ENCODE data around the gene MFSD11.
"Not testable (repeated sequence)": the region's sequence is repeated elsewhere in the genome, so short reads cannot be mapped to it uniquely, and the experiment has no call there.

Gene MFSD11

GRCh38 chr17:76805319-76805718 is 67.4 kb downstream of the MFSD11 start:
- no peak for TF ChIP-seq CTCF (IDR thresholded peaks at IDR 0.05; ENCODE audit: extremely low read depth, insufficient read depth, missing control alignments)
- no peak for DNase-seq (ENCODE audit: low spot score)
- in situ Hi-C loops (cut with MboI; ENCODE audit: low pct_unique_long_range_greater_than_20kb, low sequenced_read_pairs, unreplicated experiment), result no loop called here

- in situ Hi-C loops (cut with MboI; ENCODE audit: low pct_unique_long_range_greater_than_20kb, low sequenced_read_pairs, unreplicated experiment); DNase-seq (ENCODE audit: low spot score): not testable (repeated sequence)
These were observed 68.2 kb downstream of the MFSD11 start for GRCh38 chr17:76806151-76806550.

GRCh38 chr17:76806767-76807166 is 68.8 kb downstream of the MFSD11 start:
- DNase-seq (ENCODE audit: low spot score); in situ Hi-C loops (cut with MboI; ENCODE audit: low pct_unique_long_range_greater_than_20kb, low sequenced_read_pairs, unreplicated experiment): not testable (repeated sequence)

GRCh38 chr17:76808326-76808725 is 70.4 kb downstream of the MFSD11 start:
- no peak for DNase-seq (ENCODE audit: low spot score)
- in situ Hi-C loops (cut with MboI; ENCODE audit: low pct_unique_long_range_greater_than_20kb, low sequenced_read_pairs, unreplicated experiment), result no loop called here
- TF ChIP-seq CTCF (IDR thresholded peaks at IDR 0.05; ENCODE audit: extremely low read depth, insufficient read depth, missing control alignments), result no peak

- no peak for DNase-seq (ENCODE audit: low spot score)
- in situ Hi-C loops (cut with MboI; ENCODE audit: low pct_unique_long_range_greater_than_20kb, low sequenced_read_pairs, unreplicated experiment), result no loop called here
These were observed 73.0 kb downstream of the MFSD11 start for GRCh38 chr17:76810956-76811355.

DNA sequence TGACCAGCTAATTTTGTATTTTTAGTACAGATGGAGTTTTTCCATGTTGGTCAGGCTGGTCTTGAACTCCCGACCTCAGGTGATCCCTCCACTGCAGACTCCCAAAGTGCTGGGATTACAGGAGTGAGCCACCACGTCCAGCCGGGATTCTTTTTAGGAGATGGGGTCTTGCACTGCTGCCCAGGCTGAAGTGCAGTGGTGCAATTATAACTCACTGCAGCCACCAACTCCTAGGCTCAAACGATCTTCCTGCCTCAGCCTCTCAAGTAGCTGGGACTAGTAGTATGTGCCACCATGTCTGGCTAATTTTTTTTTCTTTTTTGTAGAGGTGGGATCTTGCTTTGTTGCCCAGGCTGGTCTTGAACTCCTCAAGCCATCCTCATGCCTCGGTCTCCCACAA is 73.9 kb downstream of the MFSD11 start:
- TF ChIP-seq CTCF (IDR thresholded peaks at IDR 0.05; ENCODE audit: extremely low read depth, insufficient read depth, missing control alignments), result no peak
- in situ Hi-C loops (cut with MboI; ENCODE audit: low pct_unique_long_range_greater_than_20kb, low sequenced_read_pairs, unreplicated experiment), result no loop called here
- no peak for DNase-seq (ENCODE audit: low spot score)

More at GRCh38 chr17:76810956-76811355, 73.0 kb downstream of the MFSD11 start:
- TF ChIP-seq CTCF (IDR thresholded peaks at IDR 0.05; ENCODE audit: extremely low read depth, insufficient read depth, missing control alignments), result no peak

GRCh38 chr17:76812263-76812662 is 74.3 kb downstream of the MFSD11 start:
- in situ Hi-C loops (cut with MboI; ENCODE audit: low pct_unique_long_range_greater_than_20kb, low sequenced_read_pairs, unreplicated experiment), result no loop called here
- DNase-seq (ENCODE audit: low spot score), result no peak
- TF ChIP-seq CTCF (IDR thresholded peaks at IDR 0.05; ENCODE audit: extremely low read depth, insufficient read depth, missing control alignments), result no peak

DNA sequence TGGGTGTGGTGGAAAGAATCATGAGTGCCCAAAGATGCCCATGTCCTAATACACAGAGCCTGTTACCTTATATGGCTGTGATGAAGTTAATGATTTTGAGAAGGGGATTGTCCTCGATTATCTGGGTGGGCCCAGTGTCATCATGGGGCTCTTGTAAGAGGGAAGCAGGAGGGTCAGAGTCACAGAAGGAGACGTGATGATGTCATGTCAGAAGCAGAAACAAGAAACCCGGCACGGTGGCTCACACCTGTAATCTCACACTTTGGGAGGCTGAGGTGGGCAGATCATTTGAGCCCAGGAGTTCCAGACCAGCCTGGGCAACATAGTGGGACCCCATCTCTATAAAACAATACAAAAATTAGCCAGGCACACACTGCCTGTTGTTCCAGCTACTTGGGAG is 75.0 kb downstream of the MFSD11 start:
- DNase-seq (ENCODE audit: low spot score), result no peak
- no peak for TF ChIP-seq CTCF (IDR thresholded peaks at IDR 0.05; ENCODE audit: extremely low read depth, insufficient read depth, missing control alignments)
- in situ Hi-C loops (cut with MboI; ENCODE audit: low pct_unique_long_range_greater_than_20kb, low sequenced_read_pairs, unreplicated experiment), result no loop called here

DNA sequence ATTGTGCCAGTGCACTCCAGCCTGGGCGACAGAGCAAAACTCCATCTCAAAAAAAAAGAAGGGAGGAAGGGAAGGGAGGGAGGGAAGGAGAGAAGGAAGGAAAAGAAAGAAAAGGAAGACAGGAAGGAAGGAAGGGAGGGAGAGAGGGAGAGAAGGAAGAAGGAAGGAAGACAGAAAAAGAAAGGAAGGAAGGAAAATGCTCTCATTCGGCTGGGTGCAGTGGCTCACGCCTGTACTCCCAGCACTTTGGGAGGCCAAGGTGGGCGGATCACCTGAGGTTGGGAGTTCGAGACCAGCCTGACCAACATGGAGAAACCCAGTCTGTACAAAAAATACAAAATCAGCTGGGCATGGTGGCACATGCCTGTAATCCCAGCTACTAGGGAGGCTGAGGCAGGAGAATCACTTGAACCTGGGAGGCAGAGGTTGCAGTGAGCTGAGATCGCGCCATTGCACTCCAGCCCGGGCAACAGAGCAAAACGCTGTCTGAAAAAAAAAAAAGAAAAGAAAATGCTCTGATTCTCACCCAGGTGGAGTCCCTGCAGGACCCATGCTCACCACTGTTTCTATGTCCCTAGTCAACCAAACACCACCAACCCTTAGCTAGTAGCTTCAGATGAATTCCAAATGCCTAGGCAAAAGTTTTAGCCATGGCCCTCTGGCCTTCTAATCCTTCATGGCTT is 78.1 kb downstream of the MFSD11 start:
- in situ Hi-C loops (cut with MboI; ENCODE audit: low pct_unique_long_range_greater_than_20kb, low sequenced_read_pairs, unreplicated experiment); DNase-seq (ENCODE audit: low spot score): not testable (repeated sequence)
